ENCODE measurements around the gene DNM3.

- TF ChIP-seq PRDM4 (tag by site-specific recombination; IDR thresholded peaks at IDR 0.05) (no peak), ZNF518A (tag by site-specific recombination; conservative IDR thresholded peaks at IDR 0.05; ENCODE audit: low read depth) (no peak), ZNF350 (tag by site-specific recombination; IDR thresholded peaks at IDR 0.05) (no peak)
Measured at GRCh38 chr1:172401477-172401876, 560.2 kb downstream of the DNM3 start.
